ENCODE measurements around the gene IGF2BP3.

- TF ChIP-seq CTCF (IDR thresholded peaks at IDR 0.05) (no peak), EZH2phosphoT487 (IDR thresholded peaks at IDR 0.05) (no peak), EZH2 (IDR thresholded peaks at IDR 0.05) (no peak)
These were observed 124.0 kb downstream of the IGF2BP3 start for GRCh38 chr7:23346316-23346715.

Measured in neural progenitor cell (in vitro differentiated cells).